ENCODE results near the gene RSPO4.

Gene RSPO4

GRCh38 chr20:967796-968742, 34.0 kb downstream of the RSPO4 start:
- no peak for DNase-seq

GRCh38 chr20:965956-966355, 36.2 kb downstream of the RSPO4 start:
- DNase-seq, result no peak

GRCh38 chr20:963795-964194, 38.3 kb downstream of the RSPO4 start:
- DNase-seq, result no peak

GRCh38 chr20:962683-963082, 39.4 kb downstream of the RSPO4 start:
- no peak for DNase-seq

GRCh38 chr20:962223-962622, 39.9 kb downstream of the RSPO4 start:
- no peak for DNase-seq

GRCh38 chr20:961768-962167, 40.3 kb downstream of the RSPO4 start:
- DNase-seq, result no peak

GRCh38 chr20:959996-960615, 42.0 kb downstream of the RSPO4 start:
- DNase-seq, result no peak

GRCh38 chr20:958936-959815, 42.9 kb downstream of the RSPO4 start:
- DNase-seq, result no peak

- no peak for DNase-seq
Observed at GRCh38 chr20:957544-957943, 44.6 kb downstream of the RSPO4 start.

GRCh38 chr20:956330-956951, 45.7 kb downstream of the RSPO4 start:
- DNase-seq, result no peak

GRCh38 chr20:955656-956055, 46.5 kb downstream of the RSPO4 start:
- DNase-seq, result no peak

- DNase-seq, result no peak
Observed at GRCh38 chr20:955111-955510, 47.0 kb downstream of the RSPO4 start.

- DNase-seq, result no peak
Observed at GRCh38 chr20:953742-954141, 48.4 kb downstream of the RSPO4 start.

GRCh38 chr20:952196-952795, 49.8 kb downstream of the RSPO4 start:
- no peak for DNase-seq

GRCh38 chr20:951384-952169, 50.5 kb downstream of the RSPO4 start:
- no peak for DNase-seq

GRCh38 chr20:949717-950116, 52.4 kb downstream of the RSPO4 start:
- DNase-seq, result no peak

- no peak for DNase-seq
Observed at GRCh38 chr20:946826-947225, 55.3 kb downstream of the RSPO4 start.

- no peak for DNase-seq
Observed at GRCh38 chr20:945841-946240, 56.3 kb downstream of the RSPO4 start.

- DNase-seq, result no peak
Observed at GRCh38 chr20:944774-945410, 57.2 kb downstream of the RSPO4 start.

- DNase-seq, result no peak
Observed at GRCh38 chr20:944148-944547, 58.0 kb downstream of the RSPO4 start.

- DNase-seq, result no peak
Observed at GRCh38 chr20:942611-943010, 59.5 kb downstream of the RSPO4 start.

Measured in NCI-H1417 treated with DMSO at 0.1 percent for 48 hours (cell line).